Mucosa of gallbladder (tissue), 1 donor: ENCODE measurements around the gene SHLD3. TPM values are rescaled to one million over a fixed set of nuclear protein-coding genes. Genes with fewer than 3 reads are reported as not detected.
"Not testable (repeated sequence)": the region's sequence is repeated elsewhere in the genome, so short reads cannot be mapped to it uniquely, and the experiment has no call there.

Source experiments
- DNase-seq: peaks from one replicate; pipeline ENCODE4 v3.0.0-alpha.2; 2020; ENCODE audit warnings: low spot score
- total RNA-seq: library from RNA; stranded (reverse); gene quantifications from one replicate; pipeline ENCODE4 v1.2.1, GENCODE V29; 2021
- donor health status: DM: no; HTN: no; CAD: no.

The SHLD3 gene
- total RNA-seq = 3.1 TPM

GRCh38 chr5:65624571-65625555, at the start of gene SHLD3, which contains the start of gene TRAPPC13:
SHLD3 (plus strand) TSS chr5:65625027; CDS start chr5:65629588, 4,561 bp downstream.
TRAPPC13 (plus strand) TSS chr5:65625027; CDS start chr5:65625061, 34 bp downstream.
- DNase-seq = peak; percentile 89

GRCh38 chr5:65577141-65577540, 47.7 kb upstream of the SHLD3 start:
- no peak for DNase-seq

- no peak for DNase-seq
These were observed 36.1 kb upstream of the SHLD3 start for GRCh38 chr5:65588694-65589093.

GRCh38 chr5:65601761-65602160, 23.1 kb upstream of the SHLD3 start:
- DNase-seq = not testable (repeated sequence)

- peak; percentile 73 for DNase-seq
These were observed 13.3 kb upstream of the SHLD3 start for GRCh38 chr5:65611524-65611923.

GRCh38 chr5:65612298-65612907, 12.4 kb upstream of the SHLD3 start:
- no peak for DNase-seq

GRCh38 chr5:65620021-65620420, 4.8 kb upstream of the SHLD3 start:
- no peak for DNase-seq

- DNase-seq = not testable (repeated sequence)
These were observed 2.9 kb upstream of the SHLD3 start for GRCh38 chr5:65621961-65622360.

- DNase-seq = no peak
These were observed 1.3 kb upstream of the SHLD3 start for GRCh38 chr5:65623482-65623881.

- DNase-seq = peak; percentile 94
These were observed 729 bp upstream of the SHLD3 start, which contains the start of gene TRIM23 for GRCh38 chr5:65624025-65624570. TRIM23 (minus strand) TSS chr5:65624333; CDS start chr5:65624274, 59 bp downstream.

- no peak for DNase-seq
These were observed 916 bp downstream of the SHLD3 start for GRCh38 chr5:65625743-65626142.

GRCh38 chr5:65630981-65631380, 6.2 kb downstream of the SHLD3 start:
- DNase-seq = no peak

- DNase-seq = no peak
These were observed 15.4 kb downstream of the SHLD3 start for GRCh38 chr5:65640240-65640639.

GRCh38 chr5:65646938-65647337, 22.1 kb downstream of the SHLD3 start:
- no peak for DNase-seq

- no peak for DNase-seq
These were observed 23.1 kb downstream of the SHLD3 start for GRCh38 chr5:65647941-65648340.

GRCh38 chr5:65651144-65651543, 26.3 kb downstream of the SHLD3 start:
- DNase-seq = no peak

GRCh38 chr5:65654713-65655112, 29.9 kb downstream of the SHLD3 start:
- DNase-seq = no peak

GRCh38 chr5:65663804-65664521, 39.1 kb downstream of the SHLD3 start:
- DNase-seq = no peak

- no peak for DNase-seq
These were observed 43.9 kb downstream of the SHLD3 start for GRCh38 chr5:65668696-65669095.

GRCh38 chr5:65672796-65673195, 48.0 kb downstream of the SHLD3 start:
- no peak for DNase-seq

GRCh38 chr5:65674749-65675148, 49.9 kb downstream of the SHLD3 start:
- no peak for DNase-seq

- not testable (repeated sequence) for DNase-seq
These were observed 51.2 kb downstream of the SHLD3 start for GRCh38 chr5:65676056-65676455.
